T-helper 1 cell treated with Interleukin-12 subunit alpha and Interleukin-12 subunit beta and Interleukin-4 antibody, amounts not matched to agents 30 ng/mL and 1 ng/mL, for 36 hours (primary cell): Measurements from ENCODE around the gene PRR15. TPM values are rescaled to one million over a fixed set of nuclear protein-coding genes. Genes with fewer than 3 reads are reported as not detected.
"Not testable (repeated sequence)": the region's sequence is repeated elsewhere in the genome, so short reads cannot be mapped to it uniquely, and the experiment has no call there.

Source experiments
- intact Hi-C: fragments of 100-400 bp; cut with micrococcal nuclease; formaldehyde crosslinking; loops from one replicate; pipeline ENCODE4 v1.15.1; 2024
- total RNA-seq: library from RNA; stranded (reverse); gene quantifications from 2 replicates; pipeline ENCODE4 v1.2.3, GENCODE V29; 2022

The PRR15 gene
- not detected in 2 replicates for total RNA-seq

GRCh38 chr7:29563590-29564495, at the start of gene PRR15:
Gene PRR15, plus strand, starts transcription at chr7:29563835. Its CDS starts 2,495 bp downstream, at chr7:29566330.
- intact Hi-C loops: no loop called here

DNA sequence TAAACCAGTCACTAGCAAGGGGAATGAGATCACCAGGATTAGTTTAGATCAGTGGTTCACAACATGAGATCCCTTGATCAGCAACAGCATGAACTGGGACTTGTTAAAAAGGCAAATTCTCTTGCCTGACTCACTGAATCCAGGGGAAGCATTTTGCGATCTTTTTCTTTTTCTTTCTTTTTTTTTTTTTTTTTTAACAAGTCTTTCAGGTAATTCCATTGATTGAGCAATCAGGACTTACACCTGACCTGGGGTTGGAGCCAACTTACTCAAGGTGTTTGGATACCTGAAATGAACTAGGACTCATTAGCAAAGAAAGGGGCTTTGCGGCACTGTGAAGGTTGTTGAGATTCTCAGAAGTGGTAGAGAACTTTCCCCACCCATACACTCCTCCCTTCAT, 47.1 kb upstream of the PRR15 start:
- intact Hi-C loops: no loop called here

- intact Hi-C loops: no loop called here
Observed at GRCh38 chr7:29518616-29519015, 45.0 kb upstream of the PRR15 start.

- intact Hi-C loops: no loop called here
Observed at GRCh38 chr7:29523728-29524127, 39.9 kb upstream of the PRR15 start.

GRCh38 chr7:29527505-29528108, 36.0 kb upstream of the PRR15 start:
- intact Hi-C loops: no loop called here

- intact Hi-C loops: not testable (repeated sequence)
Observed at GRCh38 chr7:29528526-29528925, 35.1 kb upstream of the PRR15 start.

DNA sequence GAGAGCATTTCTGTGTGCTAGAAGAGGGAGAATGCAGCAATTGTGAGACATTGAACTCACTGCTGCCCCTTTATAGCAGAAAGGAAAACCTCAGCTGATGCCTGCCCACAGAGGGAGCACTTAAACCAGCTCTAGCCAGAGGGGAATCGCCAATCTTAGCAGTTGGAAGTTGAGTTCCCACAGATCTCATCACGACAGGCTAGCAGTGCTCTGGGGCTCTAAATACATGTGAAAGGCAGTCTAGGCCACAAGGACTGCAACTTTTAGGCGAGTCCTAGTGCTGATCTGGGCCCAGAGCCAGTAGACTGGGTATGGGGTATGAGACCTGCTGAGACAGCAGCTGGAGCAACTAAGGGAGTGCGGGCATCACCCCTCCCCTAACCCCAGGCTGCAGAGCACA, 25.2 kb upstream of the PRR15 start:
- intact Hi-C loops: no loop called here

DNA sequence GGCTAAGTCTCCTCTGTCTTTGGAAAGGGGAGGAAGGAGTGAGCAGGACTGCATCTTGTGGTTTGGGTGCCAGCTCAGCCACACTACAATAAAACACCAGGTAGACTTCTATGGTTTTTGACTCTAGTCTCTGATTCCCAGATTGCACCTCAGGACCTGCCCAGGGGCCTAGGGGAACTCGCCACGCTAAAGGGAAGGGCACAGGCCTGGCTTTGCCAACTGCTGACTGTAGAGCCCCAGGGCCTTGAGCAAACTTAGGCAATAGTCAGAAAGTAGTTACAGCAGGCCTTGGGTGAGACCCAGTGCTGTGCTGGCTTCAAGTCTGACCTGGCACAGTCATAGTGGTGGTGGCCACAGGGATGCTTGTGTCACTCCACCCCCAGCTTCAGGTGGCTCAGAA, 24.2 kb upstream of the PRR15 start:
- intact Hi-C loops: no loop called here

DNA sequence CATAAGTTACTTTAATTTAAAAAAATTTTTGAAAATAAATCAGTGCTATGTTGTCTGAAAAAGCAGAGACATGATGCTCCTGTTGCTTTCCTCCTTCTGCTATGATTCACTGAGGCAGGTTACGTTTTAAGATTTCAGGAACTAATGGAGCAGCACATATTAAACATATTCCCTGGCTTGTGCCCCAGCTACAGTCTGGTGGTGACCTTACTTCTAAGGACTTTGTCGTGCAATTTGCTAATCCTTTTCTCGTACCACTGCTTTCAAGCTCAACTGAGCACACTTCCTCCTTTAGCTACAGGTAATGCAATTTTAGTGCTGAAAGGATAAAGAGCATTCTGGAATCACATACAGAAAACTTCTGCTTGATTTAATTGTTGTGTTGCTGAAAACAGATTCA, 16.2 kb upstream of the PRR15 start:
- intact Hi-C loops: no loop called here

- intact Hi-C loops: no loop called here
Observed at GRCh38 chr7:29548823-29549222, 14.8 kb upstream of the PRR15 start.

DNA sequence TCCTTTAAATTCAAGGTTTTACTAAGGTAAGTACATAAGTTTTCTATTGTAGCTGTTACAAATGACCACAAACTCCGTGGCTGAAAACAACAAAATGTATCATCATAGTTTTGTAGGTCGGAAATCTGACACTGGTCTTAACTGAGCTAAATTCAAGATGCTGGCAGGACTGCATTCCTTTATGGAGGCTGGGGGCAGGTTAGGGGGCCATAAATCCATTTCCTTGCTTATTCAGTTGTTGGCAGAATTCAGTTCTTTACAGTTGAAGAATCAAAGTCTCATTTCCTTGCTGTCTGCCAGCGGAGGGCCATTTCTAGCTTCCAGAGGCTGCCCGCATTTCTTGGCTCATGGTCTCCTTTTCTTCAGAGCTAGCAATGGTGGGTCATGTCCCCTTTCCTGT, 11.2 kb upstream of the PRR15 start:
- intact Hi-C loops: no loop called here

DNA sequence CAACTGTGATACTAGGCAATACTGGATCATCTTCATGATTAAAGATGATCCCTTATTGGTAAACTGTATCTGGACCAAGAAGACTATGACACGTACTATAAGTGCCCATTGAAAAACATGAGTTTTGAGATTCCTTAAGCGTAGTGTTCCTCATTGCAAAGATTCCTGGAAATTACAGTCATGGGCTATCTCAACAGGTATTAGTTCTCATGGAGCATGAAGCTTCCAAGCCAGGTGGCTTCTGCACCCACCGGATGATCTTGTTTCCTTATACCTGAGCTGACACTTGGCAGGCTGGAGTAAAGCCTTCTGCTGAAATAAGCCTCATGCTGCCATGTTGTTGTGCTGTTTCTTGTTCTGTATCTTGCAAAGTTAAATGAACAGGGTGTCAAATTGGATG, 8.6 kb upstream of the PRR15 start:
- intact Hi-C loops: no loop called here

DNA sequence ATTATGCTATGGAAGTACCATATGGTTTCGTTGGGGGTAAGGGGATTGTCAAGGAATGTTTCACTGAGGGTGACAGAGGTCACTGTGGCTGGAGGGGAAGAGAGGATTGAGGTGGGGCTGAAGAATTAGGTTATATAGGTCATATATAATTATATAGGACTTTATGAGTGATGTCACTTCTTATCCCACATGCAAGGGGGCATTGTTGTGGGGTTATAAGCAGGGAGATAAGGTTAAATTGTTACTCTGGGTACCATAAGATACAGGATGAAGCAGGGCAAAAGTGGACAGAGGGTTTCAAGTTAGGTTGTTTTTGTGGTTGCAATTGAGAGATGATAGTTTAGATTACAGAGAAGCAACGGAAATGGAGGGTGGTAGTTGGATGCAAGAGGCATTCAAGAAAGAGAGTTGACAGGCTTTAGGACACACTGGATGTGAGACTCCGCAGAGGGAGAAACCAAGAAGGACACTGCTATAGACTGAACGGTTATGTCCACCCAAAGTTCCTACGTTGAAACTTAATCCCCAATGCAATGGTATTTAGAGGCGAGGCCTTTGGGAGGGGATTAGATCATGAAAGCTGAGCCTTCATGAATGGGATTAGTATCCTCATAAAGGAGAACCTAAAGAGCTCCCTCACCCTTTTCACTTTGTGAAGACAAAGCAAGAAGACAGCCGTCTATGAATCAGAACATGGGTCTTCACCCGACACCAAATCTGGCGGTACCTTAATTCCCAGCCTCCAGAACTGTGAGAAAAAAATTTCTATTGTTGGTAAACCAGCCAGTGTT, 7.0 kb upstream of the PRR15 start:
- intact Hi-C loops: no loop called here

- intact Hi-C loops: no loop called here
Observed at GRCh38 chr7:29557954-29558353, 5.7 kb upstream of the PRR15 start.

DNA sequence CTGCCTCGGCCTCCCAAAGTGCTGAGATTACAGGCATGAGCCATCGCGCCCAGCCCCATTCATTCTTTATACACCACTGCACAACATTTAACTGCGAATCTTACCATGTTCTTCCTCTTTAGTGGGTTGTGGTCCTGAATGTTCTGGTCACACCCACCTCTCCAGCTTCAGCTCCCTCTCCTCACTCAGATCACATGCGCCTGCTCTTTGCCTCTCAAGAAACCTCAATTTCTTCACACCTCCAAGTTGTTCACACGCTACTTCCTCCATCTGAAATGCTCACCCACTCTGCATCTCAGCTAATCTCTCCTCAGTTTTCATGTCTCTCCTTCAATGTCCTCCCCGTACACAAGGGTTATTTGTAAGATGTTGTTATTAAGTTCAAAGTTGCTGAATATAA, 2.4 kb upstream of the PRR15 start:
- intact Hi-C loops: no loop called here

GRCh38 chr7:29562307-29562706, 1.3 kb upstream of the PRR15 start:
- intact Hi-C loops: no loop called here

DNA sequence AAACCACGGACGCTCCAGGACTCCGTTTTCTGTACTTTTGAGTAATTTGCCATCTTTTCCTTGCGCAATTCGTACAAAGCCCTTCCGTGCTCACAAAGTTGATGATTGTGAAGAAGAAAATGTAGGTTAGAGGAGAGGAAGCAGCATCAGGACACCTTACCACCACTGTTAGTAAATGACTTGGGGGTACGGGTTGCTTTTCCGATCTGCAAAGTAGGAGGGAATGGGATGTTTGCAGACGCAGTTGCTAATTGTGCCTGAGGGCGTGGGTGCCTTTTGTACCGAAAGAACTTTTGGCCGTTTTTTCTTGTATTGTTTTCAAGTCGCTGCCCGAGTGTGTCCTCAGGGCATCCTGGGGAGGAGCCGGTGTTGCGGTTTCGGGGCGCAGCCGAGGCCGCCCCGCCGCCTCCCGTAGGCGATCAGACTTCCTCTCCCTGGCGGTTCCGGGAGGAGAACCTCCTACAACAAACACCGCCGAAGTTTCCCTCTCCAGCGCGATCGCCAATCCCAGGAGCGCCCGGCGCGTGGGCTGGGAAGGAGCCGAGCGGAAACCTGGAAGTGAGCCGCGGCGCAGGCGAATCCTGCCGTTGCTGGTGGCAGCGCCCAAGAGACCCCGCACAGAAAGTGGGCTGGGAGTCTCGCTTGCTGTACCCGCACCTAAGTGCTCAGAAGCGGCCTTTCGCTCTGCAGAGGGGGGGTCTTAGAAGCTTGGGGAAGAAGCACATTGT, 1.0 kb downstream of the PRR15 start:
- intact Hi-C loops: no loop called here

- intact Hi-C loops: no loop called here
Observed at GRCh38 chr7:29565224-29565630, 1.6 kb downstream of the PRR15 start.

DNA sequence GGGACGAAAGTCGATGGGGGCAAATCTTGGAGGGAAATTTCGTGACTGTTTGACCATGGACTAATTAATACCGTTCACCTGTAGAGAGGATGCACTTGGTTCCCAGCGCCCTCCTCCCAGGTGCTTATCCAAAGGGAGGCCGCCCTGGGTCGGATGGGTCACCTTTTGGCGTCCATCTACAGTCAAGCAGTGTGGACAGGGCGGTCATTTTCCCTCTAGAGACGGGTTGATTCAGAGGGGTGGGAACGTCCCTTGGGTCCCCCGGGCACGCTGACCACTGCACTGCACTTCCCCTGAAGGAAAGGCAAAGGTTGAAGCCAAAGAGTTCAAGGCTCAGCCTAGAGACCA, 2.0 kb downstream of the PRR15 start:
- intact Hi-C loops: no loop called here

DNA sequence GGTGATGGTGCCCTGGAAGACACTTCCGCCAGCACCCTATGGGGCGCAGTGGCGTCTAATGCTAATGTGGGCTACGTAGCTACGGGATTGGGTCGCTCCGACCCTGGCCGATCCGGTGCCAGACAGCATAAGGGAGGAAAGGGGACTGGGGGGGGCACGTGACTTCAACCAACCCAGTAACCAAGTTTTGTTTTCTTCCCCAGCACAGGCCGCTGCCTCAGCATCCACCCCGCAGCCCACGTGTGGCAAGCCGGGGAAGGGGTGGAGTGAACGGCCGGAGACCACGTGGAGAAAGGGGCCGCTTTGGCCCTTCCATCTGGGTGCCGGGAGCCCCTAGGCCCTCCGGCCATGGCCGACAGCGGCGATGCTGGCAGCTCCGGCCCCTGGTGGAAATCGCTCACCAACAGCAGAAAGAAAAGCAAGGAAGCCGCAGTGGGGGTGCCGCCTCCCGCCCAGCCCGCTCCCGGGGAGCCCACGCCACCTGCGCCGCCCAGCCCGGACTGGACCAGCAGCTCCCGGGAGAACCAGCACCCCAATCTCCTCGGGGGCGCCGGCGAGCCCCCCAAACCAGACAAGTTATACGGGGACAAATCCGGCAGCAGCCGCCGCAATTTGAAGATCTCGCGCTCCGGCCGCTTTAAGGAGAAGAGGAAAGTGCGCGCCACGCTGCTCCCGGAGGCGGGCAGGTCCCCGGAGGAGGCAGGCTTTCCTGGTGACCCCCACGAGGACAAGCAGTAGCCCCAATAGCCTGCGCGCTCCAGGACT, 2.5 kb downstream of the PRR15 start:
- intact Hi-C loops: no loop called here

- intact Hi-C loops: no loop called here
Observed at GRCh38 chr7:29567174-29567573, 3.5 kb downstream of the PRR15 start.
